Right atrium auricular region (tissue), 2 donors: ENCODE results near the gene WDR19. TPM values are rescaled to one million over a fixed set of nuclear protein-coding genes. Genes with fewer than 3 reads are reported as not detected.
"Not testable (repeated sequence)": the region's sequence is repeated elsewhere in the genome, so short reads cannot be mapped to it uniquely, and the experiment has no call there.

Source experiments
- DNase-seq: peaks from one replicate; pipeline ENCODE4 v3.0.0-alpha.2; 2019; ENCODE audit warnings: low spot score
- H3K27ac ChIP-seq, 2 donors: fragments of 200-600 bp; sonication (generic); 1 replicate in 1 of 2; 2 replicates in 1 of 2; pipeline ENCODE4 v1.5.1; 2016 to 2019
- H3K27me3 ChIP-seq, 2 donors: fragments of 200-600 bp; sonication (generic); one replicate each; pipeline versions ENCODE4 v1.5.1 to v1.6.0; 2017 to 2019
- H3K36me3 ChIP-seq: fragments of 200-600 bp; sonication (generic); one replicate; pipeline ENCODE4 v1.5.1; 2016
- H3K4me1 ChIP-seq, 2 donors: fragments of 200-600 bp; sonication (generic); one replicate each; pipeline versions ENCODE4 v1.5.1 to v1.6.0; 2017 to 2019
- H3K4me3 ChIP-seq, 2 donors: fragments of 200-600 bp; sonication (generic); 1 replicate in 1 of 2; 2 replicates in 1 of 2; pipeline ENCODE4 v1.5.1; 2017 to 2019; ENCODE audit warnings: mild to moderate bottlenecking in 1 of 2, moderate library complexity in 1 of 2
- H3K9me3 ChIP-seq, 2 donors: fragments of 200-600 bp; sonication (generic); one replicate each; pipeline ENCODE4 v1.5.1; 2019
- CTCF ChIP-seq, 2 donors: fragments of 200-600 bp; sonication (generic); IDR thresholded peaks; one replicate each; pipeline ENCODE4 v1.5.1; 2019; ENCODE audit warnings: antibody characterized with exemption in 2 of 2
- total RNA-seq, 2 donors: library from RNA; depleted of rRNA; stranded (reverse); fragments of >200 nt; gene quantifications; one replicate each; pipeline ENCODE4 v1.1.0, GENCODE V29; 2016

Gene WDR19
- total RNA-seq, 2 donors from 2014 or later: 6.4 to 9.2 TPM

GRCh38 chr4:39179681-39180080, 2.6 kb upstream of the WDR19 start:
- peaks cover 0 to 14% of the 10 kb centered on the region in 2 donors for H3K4me1 ChIP-seq
- H3K27ac ChIP-seq: no peak overlapping the region
- no peak for DNase-seq
- no peak for TF ChIP-seq CTCF (IDR thresholded peaks at IDR 0.05)
- no peak overlapping the region for H3K4me3 ChIP-seq
- no peaks in the 10 kb centered on the region for H3K9me3 ChIP-seq
- H3K36me3 ChIP-seq: no peaks in the 10 kb centered on the region
- no peaks in the 10 kb centered on the region for H3K27me3 ChIP-seq

- H3K4me3 ChIP-seq, DNase-seq, H3K27ac ChIP-seq, H3K36me3 ChIP-seq, H3K27me3 ChIP-seq, H3K9me3 ChIP-seq: not testable (repeated sequence)
- peaks cover 0 to 14% of the 10 kb centered on the region in 2 donors for H3K4me1 ChIP-seq
These were observed 1.7 kb upstream of the WDR19 start for GRCh38 chr4:39180629-39181028.

- Histone ChIP-seq H3K4me3 (peak overlapping the region; percentile 29 to 82), H3K4me1 (peaks cover 0 to 14% of the 10 kb centered on the region in 2 donors), H3K27ac (peak overlapping the region; percentile 67 to 75), H3K36me3 (no peaks in the 10 kb centered on the region), H3K9me3 (no peaks in the 10 kb centered on the region), H3K27me3 (no peaks in the 10 kb centered on the region)
- no peak for DNase-seq
- no peak for TF ChIP-seq CTCF (IDR thresholded peaks at IDR 0.05)
These were observed 817 bp upstream of the WDR19 start for GRCh38 chr4:39181520-39181904.

GRCh38 chr4:39201963-39202362, 19.6 kb downstream of the WDR19 start:
- Histone ChIP-seq H3K27ac (no peak overlapping the region), H3K36me3 (peaks cover 30% of the 10 kb centered on the region), H3K27me3 (no peaks in the 10 kb centered on the region), H3K4me1 (no peaks in the 10 kb centered on the region), H3K4me3 (no peak overlapping the region), H3K9me3 (no peaks in the 10 kb centered on the region)
- no peak for TF ChIP-seq CTCF (IDR thresholded peaks at IDR 0.05)
- no peak for DNase-seq

- TF ChIP-seq CTCF (IDR thresholded peaks at IDR 0.05): no peak
- no peak overlapping the region for H3K4me3 ChIP-seq
- no peak overlapping the region for H3K27ac ChIP-seq
- H3K9me3 ChIP-seq: no peaks in the 10 kb centered on the region
- H3K4me1 ChIP-seq: no peaks in the 10 kb centered on the region
- DNase-seq: no peak
- no peaks in the 10 kb centered on the region for H3K27me3 ChIP-seq
- peaks cover 40% of the 10 kb centered on the region for H3K36me3 ChIP-seq
These were observed 22.2 kb downstream of the WDR19 start for GRCh38 chr4:39204543-39204942.

GRCh38 chr4:39205000-39205399, 22.7 kb downstream of the WDR19 start:
- Histone ChIP-seq H3K27me3 (no peaks in the 10 kb centered on the region), H3K36me3 (peaks cover 40% of the 10 kb centered on the region), H3K4me3 (no peak overlapping the region), H3K27ac (no peak overlapping the region), H3K9me3 (no peaks in the 10 kb centered on the region), H3K4me1 (no peaks in the 10 kb centered on the region)
- TF ChIP-seq CTCF (IDR thresholded peaks at IDR 0.05): no peak
- DNase-seq: no peak
